CD14-positive monocyte (primary cell): Measurements from ENCODE around the gene TXLNG. TPM values are rescaled to one million over a fixed set of nuclear protein-coding genes. Genes with fewer than 3 reads are reported as not detected.

ENCODE experiments used
- DNase-seq, 3 donors: peaks; one replicate each; pipeline ENCODE4 v3.0.0-alpha.2; 2011 to 2022
- H2AFZ ChIP-seq: 2 replicates; pipeline ENCODE4 v1.6.0; 2012; ENCODE audit warnings: mild to moderate bottlenecking, low read depth, low read length, inconsistent platforms; ENCODE audit not compliant: insufficient read depth, poor library complexity, severe bottlenecking
- H3K27ac ChIP-seq, 2 donors: 1 replicate in 1 of 2; 2 replicates in 1 of 2; pipeline ENCODE4 v1.5.1; 2012 to 2013; ENCODE audit warnings: low read length in 2 of 2, control low read depth in 1 of 2, inconsistent platforms in 1 of 2, low read depth in 1 of 2, mild to moderate bottlenecking in 1 of 2
- H3K27me3 ChIP-seq, 2 donors: one replicate each; pipeline versions ENCODE4 v1.6.0 to v1.6.1; 2011 to 2013; ENCODE audit warnings: low read length in 2 of 2; ENCODE audit not compliant: control insufficient read depth in 2 of 2, insufficient read depth in 2 of 2
- H3K36me3 ChIP-seq, 2 donors: replicated peaks in 1 of 2; 1 replicate in 1 of 2; 2 replicates in 1 of 2; pipeline versions ENCODE4 v1.5.1 to v1.6.1; 2012 to 2013; ENCODE audit warnings: low read length in 2 of 2, control low read depth in 1 of 2, inconsistent platforms in 1 of 2, mild to moderate bottlenecking in 1 of 2; ENCODE audit not compliant: insufficient read depth in 2 of 2, control insufficient read depth in 1 of 2
- H3K4me1 ChIP-seq, 2 donors: 1 replicate in 1 of 2; 2 replicates in 1 of 2; pipeline versions ENCODE4 v1.5.1 to v1.6.1; 2012 to 2013; ENCODE audit warnings: low read length in 2 of 2, control low read depth in 1 of 2, inconsistent platforms in 1 of 2, mild to moderate bottlenecking in 1 of 2, moderate library complexity in 1 of 2; ENCODE audit not compliant: insufficient read depth in 2 of 2, control insufficient read depth in 1 of 2
- H3K4me2 ChIP-seq: replicated peaks from 2 replicates; pipeline ENCODE3; 2012; ENCODE audit warnings: low read length, moderate library complexity, mild to moderate bottlenecking; ENCODE audit not compliant: poor library complexity, severe bottlenecking; ENCODE audit errors: extremely low read depth
- H3K4me3 ChIP-seq, 3 experiments: fragments of 200-600 bp in 1 of 3; sonication (generic) in 1 of 3; replicated peaks in 1 of 3; 1 replicate in 2 of 3; 2 replicates in 1 of 3; pipeline ENCODE4 v1.5.1; 2011 to 2013; ENCODE audit warnings: low read length in 3 of 3, mild to moderate bottlenecking in 3 of 3, control low read depth in 2 of 3, low read depth in 2 of 3, inconsistent platforms in 1 of 3, moderate library complexity in 1 of 3
- H3K79me2 ChIP-seq: 2 replicates; pipeline ENCODE4 v1.6.0; 2012; ENCODE audit warnings: mild to moderate bottlenecking, control low read depth, inconsistent platforms, low read length, moderate library complexity; ENCODE audit not compliant: insufficient read depth
- H3K9ac ChIP-seq: 2 replicates; pipeline ENCODE4 v1.6.0; 2017; ENCODE audit warnings: low read length, mild to moderate bottlenecking; ENCODE audit not compliant: insufficient read depth, poor library complexity, severe bottlenecking
- H3K9me3 ChIP-seq, 2 donors: replicated peaks in 1 of 2; 1 replicate in 1 of 2; 2 replicates in 1 of 2; pipeline versions ENCODE4 v1.5.1 to v1.6.1; 2012 to 2013; ENCODE audit warnings: low read length in 2 of 2, control low read depth in 1 of 2; ENCODE audit not compliant: control insufficient read depth in 1 of 2, insufficient read depth in 1 of 2
- H4K20me1 ChIP-seq: 2 replicates; pipeline ENCODE4 v1.6.0; 2012; ENCODE audit warnings: mild to moderate bottlenecking, low read length, control low read depth, moderate library complexity; ENCODE audit not compliant: insufficient read depth
- H3K27ac Mint-ChIP-seq, 7 donors: one replicate each; pipeline ENCODE4 v1.8.0; 2020; ENCODE audit warnings: mild to moderate bottlenecking in 7 of 7, mixed read lengths in 7 of 7, moderate library complexity in 6 of 7, inconsistent platforms in 2 of 7
- H3K27me3 Mint-ChIP-seq, 3 donors: one replicate each; pipeline ENCODE4 v1.8.0; 2021 to 2022; ENCODE audit warnings: low read depth in 3 of 3, mild to moderate bottlenecking in 3 of 3, mixed read lengths in 3 of 3, moderate library complexity in 3 of 3, inconsistent platforms in 1 of 3
- H3K36me3 Mint-ChIP-seq, 2 donors: one replicate each; pipeline ENCODE4 v1.8.0; 2020; ENCODE audit warnings: mixed read lengths in 2 of 2, inconsistent platforms in 1 of 2, mild to moderate bottlenecking in 1 of 2
- H3K4me1 Mint-ChIP-seq: one replicate; pipeline ENCODE4 v1.8.0; 2020; ENCODE audit warnings: mild to moderate bottlenecking, mixed read lengths
- H3K4me3 Mint-ChIP-seq, 2 donors: one replicate each; pipeline ENCODE4 v1.8.0; 2020; ENCODE audit warnings: mild to moderate bottlenecking in 2 of 2, mixed read lengths in 2 of 2, moderate library complexity in 1 of 2
- H3K9me3 Mint-ChIP-seq, 7 donors: one replicate each; pipeline ENCODE4 v1.8.0; 2020 to 2022; ENCODE audit warnings: mixed read lengths in 7 of 7, mild to moderate bottlenecking in 6 of 7, moderate library complexity in 6 of 7, inconsistent platforms in 2 of 7
- CTCF ChIP-seq: fragments of 200-600 bp; IDR thresholded peaks from one replicate; pipeline ENCODE4 v1.8.0; 2022; ENCODE audit warnings: antibody characterized with exemption, mild to moderate bottlenecking
- WGBS: methylation state at CpG from one replicate; pipeline ENCODE4 v1.1.5; 2013; ENCODE audit warnings: missing lambda C conversion rate; ENCODE audit not compliant: insufficient coverage; 5-methylcytosine and 5-hydroxymethylcytosine counted together
- intact Hi-C, 2 donors: fragments of 100-400 bp; cut with micrococcal nuclease; formaldehyde crosslinking; loops; one replicate each; pipeline versions ENCODE4 v1.15.0 to v1.15.1; 2023
- polyA plus RNA-seq, 3 donors: library from polyadenylated mRNA; depleted of rRNA in 1 of 3; unstranded in 2 of 3; stranded (reverse) in 1 of 3; fragments of 300-500 nt in 2 of 3; fragments of >200 nt in 1 of 3; fragmentation: Illumina TruSeq in 2 of 3; gene quantifications; 1 replicate in 2 of 3; 2 replicates in 1 of 3; pipeline ENCODE4 v1.2.3, GENCODE V29; 2012 to 2021

Gene TXLNG
- polyA plus RNA-seq, 3 donors = 3.7 to 5.4 (median 4.1) TPM

GRCh38 chrX:16839219-16839851, 53.1 kb downstream of the TXLNG start:
- Histone ChIP-seq H3K9ac (no peak overlapping the region), H3K27me3 (peaks cover 0 to 12% of the 10 kb centered on the region in 2 donors), H3K4me3 (no peak overlapping the region), H3K4me1 (no peaks in the 10 kb centered on the region), H4K20me1 (no peaks in the 10 kb centered on the region), H2AFZ (no peak overlapping the region), H3K9me3 (no peaks in the 10 kb centered on the region), H3K4me2 (no peak overlapping the region), H3K27ac (no peak overlapping the region), H3K36me3 (peaks cover 53 to 81% of the 10 kb centered on the region in 2 donors), H3K79me2 (no peaks in the 10 kb centered on the region)
- no peak for DNase-seq
- TF ChIP-seq CTCF = no peak
- Mint-ChIP-seq H3K4me1 (peaks cover 2% of the 10 kb centered on the region), H3K27ac (no peak overlapping the region), H3K27me3 (peaks cover 0 to 39% (median 0%) of the 10 kb centered on the region in 3 donors), H3K4me3 (no peak overlapping the region), H3K36me3 (peaks cover 54 to 69% of the 10 kb centered on the region in 2 donors), H3K9me3 (peaks cover 0 to 1% (median 0%) of the 10 kb centered on the region in 7 donors)
- no CpG with 5 or more reads among the region's 5 CpGs for WGBS
- intact Hi-C loops = no loop called here

GRCh38 chrX:16839852-16840460, 53.7 kb downstream of the TXLNG start:
- Mint-ChIP-seq H3K27me3 (peaks cover 0 to 40% (median 0%) of the 10 kb centered on the region in 3 donors), H3K27ac (peak overlapping the region in 1 of 7 donors; percentile 6), H3K9me3 (peaks cover 0 to 1% (median 0%) of the 10 kb centered on the region in 7 donors), H3K4me3 (no peak overlapping the region), H3K36me3 (peaks cover 56 to 69% of the 10 kb centered on the region in 2 donors), H3K4me1 (peaks cover 2% of the 10 kb centered on the region)
- Histone ChIP-seq H3K27ac (no peak overlapping the region), H3K4me3 (no peak overlapping the region), H4K20me1 (no peaks in the 10 kb centered on the region), H3K4me1 (no peaks in the 10 kb centered on the region), H2AFZ (no peak overlapping the region), H3K36me3 (peaks cover 55 to 81% of the 10 kb centered on the region in 2 donors), H3K27me3 (peaks cover 0 to 12% of the 10 kb centered on the region in 2 donors), H3K9me3 (no peaks in the 10 kb centered on the region), H3K4me2 (no peak overlapping the region), H3K79me2 (no peaks in the 10 kb centered on the region), H3K9ac (no peak overlapping the region)
- 81% methylated on average over 5 of the region's 14 CpGs for WGBS
- intact Hi-C loops = no loop called here
- DNase-seq = no peak
- TF ChIP-seq CTCF = no peak
